Measurements from ENCODE around the gene SLC45A2.

Gene SLC45A2

DNA sequence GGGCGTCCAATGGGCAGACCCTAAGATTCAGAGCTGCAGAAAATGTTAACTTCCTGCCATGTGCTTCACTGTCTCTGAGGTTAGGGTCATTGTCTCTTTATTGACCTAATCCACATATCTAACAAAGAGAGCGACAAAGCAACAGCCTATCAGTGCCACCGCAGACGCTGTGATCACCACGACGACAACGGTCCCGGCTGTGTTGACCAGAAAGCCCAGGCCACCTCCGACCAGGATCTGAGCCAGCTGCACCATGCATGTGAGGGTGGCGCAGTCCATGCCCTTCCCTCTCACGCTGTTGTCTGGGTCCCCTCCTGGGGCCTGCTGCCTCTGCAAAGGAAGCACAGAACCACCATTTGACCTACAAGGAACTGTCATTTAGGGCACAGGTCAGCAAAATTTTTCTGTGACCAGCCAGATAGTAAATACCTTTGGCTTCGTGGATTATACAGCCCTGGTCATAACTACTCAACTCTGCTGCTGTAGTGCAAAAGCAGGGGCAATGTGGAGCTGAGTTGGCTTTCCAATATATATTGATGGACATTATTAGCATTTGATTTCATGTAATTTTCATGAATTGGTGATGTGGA, 39.9 kb downstream of the SLC45A2 start:
- DNase-seq (ENCODE audit: low read depth) = no peak
- H3K4me3 ChIP-seq (ENCODE audit: low read length) = no peak overlapping the region
- no peak for TF ChIP-seq CTCF (conservative IDR thresholded peaks at IDR 0.05; ENCODE audit: low read depth, low read length)

DNA sequence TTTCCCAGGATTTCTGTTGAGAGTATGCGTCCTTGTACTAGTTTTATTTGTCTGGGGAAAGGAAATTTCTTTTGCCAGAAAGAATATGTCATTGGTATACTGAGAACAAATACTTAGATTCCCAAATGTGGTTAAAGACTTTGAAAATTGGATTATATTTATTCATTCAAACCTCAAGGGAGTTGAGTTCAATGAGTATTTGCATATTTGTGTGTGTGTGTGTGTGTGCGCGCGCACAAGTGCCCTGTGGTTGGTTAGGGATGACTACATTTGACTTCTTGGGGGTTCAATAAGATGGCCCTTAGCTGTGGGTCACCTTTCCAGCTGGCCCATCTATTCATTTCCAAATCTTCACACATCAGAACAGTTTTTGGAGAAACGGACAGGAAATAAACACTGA, 43.4 kb downstream of the SLC45A2 start:
- TF ChIP-seq CTCF (conservative IDR thresholded peaks at IDR 0.05; ENCODE audit: low read depth, low read length) = no peak
- no peak overlapping the region for H3K4me3 ChIP-seq (ENCODE audit: low read length)
- no peak for DNase-seq (ENCODE audit: low read depth)

- no peak overlapping the region for H3K4me3 ChIP-seq (ENCODE audit: low read length)
- TF ChIP-seq CTCF (conservative IDR thresholded peaks at IDR 0.05; ENCODE audit: low read depth, low read length) = no peak
- no peak for DNase-seq (ENCODE audit: low read depth)
Observed at GRCh38 chr5:33939556-33940262, 44.8 kb downstream of the SLC45A2 start.

GRCh38 chr5:33938881-33939280, 45.6 kb downstream of the SLC45A2 start:
- no peak for DNase-seq (ENCODE audit: low read depth)
- TF ChIP-seq CTCF (conservative IDR thresholded peaks at IDR 0.05; ENCODE audit: low read depth, low read length) = no peak
- H3K4me3 ChIP-seq (ENCODE audit: low read length) = peak overlapping the region; percentile 14

- no peak for TF ChIP-seq CTCF (conservative IDR thresholded peaks at IDR 0.05; ENCODE audit: low read depth, low read length)
- H3K4me3 ChIP-seq (ENCODE audit: low read length) = no peak overlapping the region
- no peak for DNase-seq (ENCODE audit: low read depth)
Observed at GRCh38 chr5:33938507-33938796, 46.0 kb downstream of the SLC45A2 start.

GRCh38 chr5:33937707-33938506, 46.6 kb downstream of the SLC45A2 start:
- no peak overlapping the region for H3K4me3 ChIP-seq (ENCODE audit: low read length)
- no peak for TF ChIP-seq CTCF (conservative IDR thresholded peaks at IDR 0.05; ENCODE audit: low read depth, low read length)

More at GRCh38 chr5:33937707-33938506, 46.6 kb downstream of the SLC45A2 start:
- no peak for DNase-seq (ENCODE audit: low read depth)
